ENCODE data around the gene ROR1. TPM values are rescaled to one million over a fixed set of nuclear protein-coding genes. Genes with fewer than 3 reads are reported as not detected.

Gene ROR1
- total and polyA plus RNA-seq, 9 of the 15 experiments (the other 6 are each of a cell fraction or from before 2014, with no cell fraction given) = 0.02 TPM; not detected in 8

- Histone ChIP-seq H3K4me2 (ENCODE audit: insufficient read depth, low read length) (no peak overlapping the region), H3K4me3 (no peak overlapping the region), H3K9ac (ENCODE audit: insufficient read depth in 1 of 2, low read depth in 2 of 2, low read length in 2 of 2) (no peak overlapping the region), H3K9me3 (replicated peaks; ENCODE audit: control insufficient read depth, insufficient read depth, low read depth, low read length) (no peaks in the 10 kb centered on the region), H2AFZ (ENCODE audit: low read depth, low read length) (no peak overlapping the region), H3K9me1 (ENCODE audit: control insufficient read depth, insufficient read depth, low read length) (no peaks in the 10 kb centered on the region), H3K27me3 (ENCODE audit: control insufficient read depth in 2 of 2, insufficient read depth in 2 of 2, low read length in 2 of 2) (peaks cover 3 to 15% of the 10 kb centered on the region in 2 experiments; a peak in 2 of 5 replicates), H3K79me2 (ENCODE audit: control insufficient read depth, insufficient read depth, low read length) (no peaks in the 10 kb centered on the region), H3K36me3 (ENCODE audit: control insufficient read depth, insufficient read depth, low read length) (no peaks in the 10 kb centered on the region), H3K4me1 (replicated peaks in 1 of 2; ENCODE audit: control insufficient read depth in 2 of 2, insufficient read depth in 2 of 2, low read length in 2 of 2) (no peaks in the 10 kb centered on the region), H3K27ac (ENCODE audit: extremely low read depth, low read depth, low read length) (no peak overlapping the region), H4K20me1 (replicated peaks; ENCODE audit: control insufficient read depth, insufficient read depth, low read length) (no peaks in the 10 kb centered on the region)
- in situ Hi-C loops (cut with MboI) (no loop called here), intact Hi-C loops (cut with micrococcal nuclease) (no loop called here)
- WGBS (ENCODE audit: insufficient coverage, low coverage, missing lambda C conversion rate) = 0% methylated on average over 7 of the region's 7 CpGs
- DNase-seq (ENCODE audit: extremely low read depth in 1 of 4, low spot score in 3 of 4) (no peak), ATAC-seq (no peak), FAIRE-seq (no peak)
- ChIA-PET POLR2A (interaction anchor here (0.6 kb wide), 1 partner anchor 23 kb away, joined by 3 read pairs; no protein-coding TSS in a partner anchor), CTCF (ENCODE audit: low intra/inter-chr PET ratio) (no interaction called here)
- TF ChIP-seq KLF13 (tag; IDR thresholded peaks at IDR 0.05; ENCODE audit: borderline replicate concordance, low read depth) (no peak), KLF16 (IDR thresholded peaks at IDR 0.05) (no peak), CHD1 (IDR thresholded peaks at IDR 0.05; ENCODE audit: low read length) (no peak)
- BruUV-seq (replicated peaks) = no TSS peak
These were observed 21.1 kb downstream of the ROR1 start for GRCh38 chr1:63794939-63795378.

- H3K27ac ChIP-seq (ENCODE audit: extremely low read depth, low read depth, low read length) = no peak overlapping the region
- H3K79me2 ChIP-seq (ENCODE audit: control insufficient read depth, insufficient read depth, low read length) = no peaks in the 10 kb centered on the region
- H3K4me1 ChIP-seq (replicated peaks in 1 of 2; ENCODE audit: control insufficient read depth in 2 of 2, insufficient read depth in 2 of 2, low read length in 2 of 2) = no peaks in the 10 kb centered on the region
- ChIA-PET POLR2A (no interaction called here), CTCF (ENCODE audit: low intra/inter-chr PET ratio) (no interaction called here)
- no peak for DNase-seq (ENCODE audit: extremely low read depth in 1 of 4, low spot score in 3 of 4)
- no peak for ATAC-seq
- H3K4me3 ChIP-seq = no peak overlapping the region
- peaks cover 3 to 15% of the 10 kb centered on the region in 2 experiments; a peak in 2 of 5 replicates for H3K27me3 ChIP-seq (ENCODE audit: control insufficient read depth in 2 of 2, insufficient read depth in 2 of 2, low read length in 2 of 2)
- FAIRE-seq = no peak
- in situ Hi-C loops (cut with MboI) (no loop called here), intact Hi-C loops (cut with micrococcal nuclease) (no loop called here)
- no TSS peak for BruUV-seq (replicated peaks)
- WGBS (ENCODE audit: insufficient coverage, low coverage, missing lambda C conversion rate) = 1% methylated on average over 4 of the region's 4 CpGs
- TF ChIP-seq HBP1 (CRISPR knock-in tag; IDR thresholded peaks at IDR 0.05) = no peak
- no peak for TF ChIP-seq ZNF445 (CRISPR knock-in tag; IDR thresholded peaks at IDR 0.05; ENCODE audit: low read depth)
- no peak for TF ChIP-seq BRCA1 (IDR thresholded peaks at IDR 0.05)
- TF ChIP-seq BRCA1 (CRISPR knock-in tag; IDR thresholded peaks at IDR 0.05) = no peak
- no peak for TF ChIP-seq SIN3B (IDR thresholded peaks at IDR 0.05; ENCODE audit: low read depth)
- TF ChIP-seq BCOR (IDR thresholded peaks at IDR 0.05) = no peak
- no peak for TF ChIP-seq NR1H2 (CRISPR knock-in tag; IDR thresholded peaks at IDR 0.05)
- no peak for TF ChIP-seq CBX1 (IDR thresholded peaks at IDR 0.05; ENCODE audit: low read depth)
- no peak for TF ChIP-seq MCM3 (IDR thresholded peaks at IDR 0.05)
- TF ChIP-seq ZNF507 (tag; conservative IDR thresholded peaks at IDR 0.05) = no peak
- no peak for TF ChIP-seq ATF1 (CRISPR knock-in tag; IDR thresholded peaks at IDR 0.05)
- TF ChIP-seq ATF1 (tag; IDR thresholded peaks at IDR 0.05) = no peak
- no peak for TF ChIP-seq CHD2 (IDR thresholded peaks at IDR 0.05; ENCODE audit: low read depth, low read length)
- no peak for TF ChIP-seq SIX5 (IDR thresholded peaks at IDR 0.05; ENCODE audit: borderline replicate concordance in 1 of 2, insufficient read depth in 1 of 2, low read depth in 1 of 2, low read length in 2 of 2)
- no peaks in the 10 kb centered on the region for H4K20me1 ChIP-seq (replicated peaks; ENCODE audit: control insufficient read depth, insufficient read depth, low read length)
- no peak overlapping the region for H3K4me2 ChIP-seq (ENCODE audit: insufficient read depth, low read length)
- H3K9ac ChIP-seq (ENCODE audit: insufficient read depth in 1 of 2, low read depth in 2 of 2, low read length in 2 of 2) = no peak overlapping the region
- no peaks in the 10 kb centered on the region for H3K36me3 ChIP-seq (ENCODE audit: control insufficient read depth, insufficient read depth, low read length)
- no peaks in the 10 kb centered on the region for H3K9me3 ChIP-seq (replicated peaks; ENCODE audit: control insufficient read depth, insufficient read depth, low read depth, low read length)
- no peak overlapping the region for H2AFZ ChIP-seq (ENCODE audit: low read depth, low read length)
- H3K9me1 ChIP-seq (ENCODE audit: control insufficient read depth, insufficient read depth, low read length) = no peaks in the 10 kb centered on the region
These were observed 21.6 kb downstream of the ROR1 start for GRCh38 chr1:63795455-63795854.
